ENCODE results near the gene ZNF275. TPM values are rescaled to one million over a fixed set of nuclear protein-coding genes. Genes with fewer than 3 reads are reported as not detected.

Gene ZNF275
- total RNA-seq, 2 donors from 2014 or later, result 12.0 to 12.4 TPM

GRCh38 chrX:153327561-153327960 lies 6.4 kb upstream of the ZNF275 start:
- Mint-ChIP-seq H3K36me3 (ENCODE audit: low read depth) (no peaks in the 10 kb centered on the region), H3K4me1 (peaks cover 8% of the 10 kb centered on the region), H3K27me3 (peaks cover 7% of the 10 kb centered on the region), H3K4me3 (no peak overlapping the region), H3K27ac (no peak overlapping the region)
- no peaks in the 10 kb centered on the region for H3K9me3 ChIP-seq (ENCODE audit: control insufficient read depth, low read length, poor library complexity, severe bottlenecking)
- DNase-seq, result no peak
- no peak for ATAC-seq

- DNase-seq (no peak), ATAC-seq (no peak)
- H3K4me3 Mint-ChIP-seq, result peak overlapping the region; percentile 84
- H3K36me3 Mint-ChIP-seq (ENCODE audit: low read depth), result no peaks in the 10 kb centered on the region
- H3K4me1 Mint-ChIP-seq, result peaks cover 12% of the 10 kb centered on the region
- no peaks in the 10 kb centered on the region for H3K9me3 ChIP-seq (ENCODE audit: control insufficient read depth, low read length, poor library complexity, severe bottlenecking)
- H3K27ac Mint-ChIP-seq, result no peak overlapping the region
- H3K27me3 Mint-ChIP-seq, result peaks cover 7% of the 10 kb centered on the region
Measured at GRCh38 chrX:153333266-153333665, 687 bp upstream of the ZNF275 start.

- H3K4me1 Mint-ChIP-seq, result peaks cover 20% of the 10 kb centered on the region
- no peak for DNase-seq
- H3K36me3 Mint-ChIP-seq (ENCODE audit: low read depth), result no peaks in the 10 kb centered on the region
- peak overlapping the region; percentile 63 for H3K27ac Mint-ChIP-seq
- H3K9me3 ChIP-seq (ENCODE audit: control insufficient read depth, low read length, poor library complexity, severe bottlenecking), result no peaks in the 10 kb centered on the region
- no peak for ATAC-seq
- no peaks in the 10 kb centered on the region for H3K27me3 Mint-ChIP-seq
- peak overlapping the region; percentile 84 for H3K4me3 Mint-ChIP-seq
Measured at GRCh38 chrX:153334654-153335295, 822 bp downstream of the ZNF275 start.

DNA sequence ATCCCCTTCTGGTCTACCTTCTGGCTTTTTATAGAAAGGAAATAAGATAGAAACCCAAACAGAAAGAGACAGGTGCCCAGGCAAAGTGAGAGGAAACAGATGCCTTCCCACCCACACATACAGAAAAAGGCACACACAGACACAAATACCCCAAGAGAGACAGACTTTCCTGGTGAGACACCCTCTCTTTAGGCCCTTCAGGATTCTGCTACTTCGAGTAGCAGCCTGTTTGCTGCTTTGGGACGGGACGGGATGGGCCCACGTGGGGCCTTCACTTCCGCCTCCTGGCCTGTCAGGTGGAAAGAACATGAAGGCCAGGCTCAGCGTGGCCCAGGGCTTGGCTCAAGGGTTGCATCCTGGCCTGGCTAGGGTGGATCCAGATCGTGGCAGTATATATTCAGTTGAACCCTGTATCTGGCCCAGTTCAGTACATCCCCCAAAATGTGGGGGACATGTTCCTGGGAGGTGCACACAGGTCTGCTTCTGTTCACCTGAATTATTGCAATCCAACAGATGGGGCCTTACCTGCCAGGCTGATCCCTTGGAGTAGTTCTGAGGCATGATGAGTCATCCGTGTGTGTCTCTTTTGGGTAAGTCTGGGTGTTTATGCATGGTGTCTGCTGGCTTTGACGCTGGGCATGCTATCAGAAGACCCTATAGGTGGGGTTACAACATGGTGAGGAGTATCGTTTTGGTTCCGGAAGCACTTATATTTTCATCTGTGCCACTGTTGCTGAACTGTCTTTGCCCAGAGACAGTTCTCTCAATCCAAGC lies 2.4 kb downstream of the ZNF275 start:
- Mint-ChIP-seq H3K4me3 (peak overlapping the region; percentile 84), H3K27ac (peak overlapping the region; percentile 63), H3K4me1 (peaks cover 24% of the 10 kb centered on the region), H3K27me3 (no peaks in the 10 kb centered on the region), H3K36me3 (ENCODE audit: low read depth) (peaks cover 5% of the 10 kb centered on the region)
- DNase-seq (no peak), ATAC-seq (no peak)
- no peaks in the 10 kb centered on the region for H3K9me3 ChIP-seq (ENCODE audit: control insufficient read depth, low read length, poor library complexity, severe bottlenecking)

GRCh38 chrX:153336988-153337387 lies 3.0 kb downstream of the ZNF275 start:
- Mint-ChIP-seq H3K27me3 (no peaks in the 10 kb centered on the region), H3K36me3 (ENCODE audit: low read depth) (peaks cover 7% of the 10 kb centered on the region), H3K4me1 (peaks cover 28% of the 10 kb centered on the region), H3K4me3 (no peak overlapping the region), H3K27ac (peak overlapping the region; percentile 63)
- no peak for ATAC-seq
- H3K9me3 ChIP-seq (ENCODE audit: control insufficient read depth, low read length, poor library complexity, severe bottlenecking), result no peaks in the 10 kb centered on the region
- no peak for DNase-seq

GRCh38 chrX:153338836-153339235 lies 4.9 kb downstream of the ZNF275 start:
- H3K36me3 Mint-ChIP-seq (ENCODE audit: low read depth), result peaks cover 10% of the 10 kb centered on the region
- H3K9me3 ChIP-seq (ENCODE audit: control insufficient read depth, low read length, poor library complexity, severe bottlenecking), result no peaks in the 10 kb centered on the region
- no peak overlapping the region for H3K27ac Mint-ChIP-seq
- no peaks in the 10 kb centered on the region for H3K27me3 Mint-ChIP-seq
- DNase-seq (no peak), ATAC-seq (no peak)
- H3K4me3 Mint-ChIP-seq, result peak overlapping the region; percentile 62
- H3K4me1 Mint-ChIP-seq, result peaks cover 37% of the 10 kb centered on the region

DNA sequence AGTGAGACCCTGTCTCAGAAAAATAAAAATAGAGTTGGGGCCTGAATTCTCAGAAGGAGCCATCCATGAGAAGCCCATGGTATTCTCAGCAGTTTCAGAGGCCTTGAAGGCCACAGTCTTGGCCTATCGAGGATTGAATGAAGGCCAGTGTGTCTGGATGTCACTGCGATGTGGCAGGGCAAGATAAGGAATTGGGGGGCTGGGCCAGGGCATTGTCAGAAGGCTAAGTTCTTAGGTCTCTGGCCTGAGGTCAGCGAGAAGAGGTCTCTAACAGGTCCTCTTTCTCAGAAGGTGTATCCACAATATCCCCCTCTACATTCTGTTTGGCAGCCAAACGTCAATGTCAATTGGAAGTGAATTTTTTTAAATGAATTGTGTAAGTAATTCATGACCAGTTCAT lies 5.7 kb downstream of the ZNF275 start:
- no peak for DNase-seq
- Mint-ChIP-seq H3K27ac (no peak overlapping the region), H3K4me1 (peaks cover 37% of the 10 kb centered on the region), H3K27me3 (no peaks in the 10 kb centered on the region), H3K4me3 (no peak overlapping the region), H3K36me3 (ENCODE audit: low read depth) (peaks cover 10% of the 10 kb centered on the region)
- ATAC-seq, result no peak
- H3K9me3 ChIP-seq (ENCODE audit: control insufficient read depth, low read length, poor library complexity, severe bottlenecking), result no peaks in the 10 kb centered on the region

GRCh38 chrX:153340111-153340510 lies 6.2 kb downstream of the ZNF275 start:
- DNase-seq (no peak), ATAC-seq (no peak)
- H3K4me1 Mint-ChIP-seq, result peaks cover 37% of the 10 kb centered on the region
- no peak overlapping the region for H3K4me3 Mint-ChIP-seq
- no peak overlapping the region for H3K27ac Mint-ChIP-seq
- H3K9me3 ChIP-seq (ENCODE audit: control insufficient read depth, low read length, poor library complexity, severe bottlenecking), result no peaks in the 10 kb centered on the region
- peaks cover 10% of the 10 kb centered on the region for H3K36me3 Mint-ChIP-seq (ENCODE audit: low read depth)
- no peaks in the 10 kb centered on the region for H3K27me3 Mint-ChIP-seq

- H3K36me3 Mint-ChIP-seq (ENCODE audit: low read depth), result peaks cover 10% of the 10 kb centered on the region
- H3K9me3 ChIP-seq (ENCODE audit: control insufficient read depth, low read length, poor library complexity, severe bottlenecking), result no peaks in the 10 kb centered on the region
- H3K4me3 Mint-ChIP-seq, result peak overlapping the region; percentile 74
- peak overlapping the region; percentile 84 for H3K27ac Mint-ChIP-seq
- DNase-seq (no peak), ATAC-seq (no peak)
- H3K27me3 Mint-ChIP-seq, result no peaks in the 10 kb centered on the region
- H3K4me1 Mint-ChIP-seq, result peaks cover 32% of the 10 kb centered on the region
Measured at GRCh38 chrX:153342762-153343558, 9.0 kb downstream of the ZNF275 start.

DNA sequence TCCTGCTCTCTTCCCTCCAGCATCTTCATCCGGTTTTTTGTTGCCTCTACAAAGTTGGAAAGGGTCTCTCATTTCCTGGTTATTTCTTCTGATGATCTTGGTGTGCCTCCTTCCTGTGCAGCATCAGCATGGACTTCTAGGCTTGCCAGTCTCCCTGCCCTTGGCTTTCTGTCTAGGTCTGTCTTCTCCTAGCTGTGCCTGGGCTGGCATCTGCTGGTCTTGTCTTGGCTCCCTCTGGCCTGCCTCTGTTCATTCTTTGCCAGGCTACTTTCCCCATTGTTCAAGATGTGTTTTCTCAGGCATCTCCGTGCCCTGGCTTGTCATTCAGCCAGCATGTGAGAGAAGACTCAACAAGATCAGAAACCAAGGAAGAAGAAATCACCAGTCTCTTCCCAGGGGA lies 9.7 kb downstream of the ZNF275 start:
- no peaks in the 10 kb centered on the region for H3K9me3 ChIP-seq (ENCODE audit: control insufficient read depth, low read length, poor library complexity, severe bottlenecking)
- H3K27ac Mint-ChIP-seq, result peak overlapping the region; percentile 84
- ATAC-seq, result no peak
- no peak for DNase-seq
- H3K4me3 Mint-ChIP-seq, result peak overlapping the region; percentile 74
- no peaks in the 10 kb centered on the region for H3K27me3 Mint-ChIP-seq
- H3K4me1 Mint-ChIP-seq, result peaks cover 25% of the 10 kb centered on the region
- peaks cover 10% of the 10 kb centered on the region for H3K36me3 Mint-ChIP-seq (ENCODE audit: low read depth)

- H3K4me1 Mint-ChIP-seq, result peaks cover 8% of the 10 kb centered on the region
- DNase-seq (no peak), ATAC-seq (no peak)
- H3K36me3 Mint-ChIP-seq (ENCODE audit: low read depth), result no peaks in the 10 kb centered on the region
- no peaks in the 10 kb centered on the region for H3K27me3 Mint-ChIP-seq
- H3K4me3 Mint-ChIP-seq, result no peak overlapping the region
- H3K27ac Mint-ChIP-seq, result no peak overlapping the region
- H3K9me3 ChIP-seq (ENCODE audit: control insufficient read depth, low read length, poor library complexity, severe bottlenecking), result no peaks in the 10 kb centered on the region
Measured at GRCh38 chrX:153347530-153347929, 13.6 kb downstream of the ZNF275 start.

GRCh38 chrX:153348421-153348820 lies 14.5 kb downstream of the ZNF275 start:
- no peak overlapping the region for H3K4me3 Mint-ChIP-seq
- H3K27me3 Mint-ChIP-seq, result no peaks in the 10 kb centered on the region
- ATAC-seq (no peak), DNase-seq (no peak)
- no peaks in the 10 kb centered on the region for H3K9me3 ChIP-seq (ENCODE audit: control insufficient read depth, low read length, poor library complexity, severe bottlenecking)
- no peaks in the 10 kb centered on the region for H3K36me3 Mint-ChIP-seq (ENCODE audit: low read depth)
- no peak overlapping the region for H3K27ac Mint-ChIP-seq
- H3K4me1 Mint-ChIP-seq, result peaks cover 3% of the 10 kb centered on the region

- no peak for ATAC-seq
- Mint-ChIP-seq H3K27ac (no peak overlapping the region), H3K36me3 (ENCODE audit: low read depth) (no peaks in the 10 kb centered on the region), H3K4me1 (peaks cover 2% of the 10 kb centered on the region), H3K4me3 (no peak overlapping the region), H3K27me3 (no peaks in the 10 kb centered on the region)
- no peaks in the 10 kb centered on the region for H3K9me3 ChIP-seq (ENCODE audit: control insufficient read depth, low read length, poor library complexity, severe bottlenecking)
- no peak for DNase-seq
Measured at GRCh38 chrX:153349952-153350351, 16.0 kb downstream of the ZNF275 start.

Measured in T-helper 17 cell (primary cell).